ENCODE results near the gene IL20RA. TPM values are rescaled to one million over a fixed set of nuclear protein-coding genes. Genes with fewer than 3 reads are reported as not detected.

The IL20RA gene
- total RNA-seq, result 0.19 and 0.33 TPM in 2 replicates

GRCh38 chr6:137044366-137045221 is at the start of gene IL20RA:
IL20RA (minus strand) TSS chr6:137044965; CDS start chr6:137044728, 237 bp downstream.

Small RNAs within 50 kb of the gene (small RNA-seq; reads per million reads assigned to genes)
- not detected for gene RPL35AP3

Other genes with a start within 250 kb of the IL20RA start
- 3.8 and 4.2 TPM in 2 replicates for gene PEX7, start 222.4 kb downstream of the IL20RA start, total RNA-seq
- not detected in 2 replicates for gene SLC35D3, start 122.7 kb downstream of the IL20RA start, total RNA-seq
- gene IL22RA2, start 128.7 kb upstream of the IL20RA start, total RNA-seq, result not detected in 2 replicates
- 66.3 and 73.2 TPM in 2 replicates for gene IFNGR1, start 174.4 kb upstream of the IL20RA start, total RNA-seq

Data from vein endothelial cell (primary cell).